Heart right ventricle (tissue), 16 donors: Measurements from ENCODE around the gene TWNK. TPM values are rescaled to one million over a fixed set of nuclear protein-coding genes. Genes with fewer than 3 reads are reported as not detected.

Experiments used
- ATAC-seq, 8 donors: fragments of 200-7000 bp; cut with Tn5 transposase; one replicate each; pipeline ENCODE4 v1.9.1; 2020; ENCODE audit warnings: mild to moderate bottlenecking in 8 of 8, moderate library complexity in 8 of 8, moderate number of reproducible peaks in 1 of 8
- DNase-seq, 2 donors: peaks; one replicate each; pipeline ENCODE4 v3.0.0-alpha.2; 2020
- H3K27ac ChIP-seq, 10 donors: fragments of 200-600 bp; sonication (generic) in 2 of 10; one replicate each; pipeline versions ENCODE4 v1.5.0 to v1.8.0; 2020 to 2022; ENCODE audit warnings: mild to moderate bottlenecking in 3 of 10
- H3K27me3 ChIP-seq, 7 donors: fragments of 200-600 bp; one replicate each; pipeline ENCODE4 v1.8.0; 2021 to 2022; ENCODE audit warnings: mild to moderate bottlenecking in 2 of 7
- H3K36me3 ChIP-seq, 9 donors: fragments of 200-600 bp; sonication (generic) in 1 of 9; one replicate each; pipeline versions ENCODE4 v1.5.0 to v1.8.0; 2020 to 2022; ENCODE audit warnings: mild to moderate bottlenecking in 2 of 9
- H3K4me1 ChIP-seq, 9 donors: fragments of 200-600 bp; sonication (generic) in 1 of 9; one replicate each; pipeline versions ENCODE4 v1.5.0 to v1.8.0; 2020 to 2022; ENCODE audit warnings: mild to moderate bottlenecking in 4 of 9
- H3K4me3 ChIP-seq, 10 donors: fragments of 200-600 bp; sonication (generic) in 2 of 10; one replicate each; pipeline versions ENCODE4 v1.5.0 to v1.8.0; 2020 to 2022; ENCODE audit warnings: mild to moderate bottlenecking in 7 of 10, moderate library complexity in 2 of 10
- H3K9me3 ChIP-seq, 11 donors: fragments of 200-600 bp in 10 of 11; sonication (generic) in 2 of 11; one replicate each; pipeline versions ENCODE4 v1.5.0 to v1.8.0; 2013 to 2022; ENCODE audit warnings: mild to moderate bottlenecking in 2 of 11, control low read depth in 1 of 11, moderate library complexity in 1 of 11
- WGBS, 2 donors: extraction: QIAGEN DNeasy Blood & Tissue Kit; methylation state at CpG; one replicate each; pipeline ENCODE4 v1.1.7; 2013; ENCODE audit warnings: inconsistent platforms in 1 of 2; 5-methylcytosine and 5-hydroxymethylcytosine counted together
- intact Hi-C, 10 donors: fragments of 100-400 bp; cut with DNase I; formaldehyde crosslinking; loops; one replicate each; pipeline versions ENCODE4 v1.11.1 to v1.14.2; 2022
- polyA plus RNA-seq, 2 donors: library from polyadenylated mRNA; stranded (reverse); fragments of 200-250 nt; gene quantifications; one replicate each; pipeline ENCODE4 v1.2.3, GENCODE V29; 2013
- total RNA-seq, 10 donors: library from RNA; stranded (reverse); fragmentation: NEBNext Ultra II Directional in 3 of 10; extraction: Animal tissue kit (Norgen Biotek cat#: 25700) in 3 of 10; gene quantifications; one replicate each; pipeline versions ENCODE4 v1.2.1 to v1.2.4, GENCODE V29; 2021 to 2023
- TF ChIP-seq, protein P1 (sequence below), 9 donors: fragments of 200-600 bp; sonication (generic) in 2 of 9; IDR thresholded peaks; one replicate each; pipeline versions ENCODE4 v1.5.0 to v1.8.0; 2021 to 2022; ENCODE audit warnings: antibody characterized with exemption in 9 of 9, mild to moderate bottlenecking in 5 of 9, moderate library complexity in 1 of 9
- donor health status: Arrhythmogenic right ventricular cardiomyopathy.
- donor health status: ischemic (EF 13 %, LVEDD 7.1; RV severe dilation, severe dysfunction).
- donor health status: healthy with polysubstance abuse.
- donor health status: DM: no; HTN: yes; CAD: no.
- donor health status: DM: no; HTN: no; CAD: no.
- donor health status: ischemic (EF 25% LVEDD 6.9; RV normal size, moderate dysfunction).
- donor health status: ischemic (EF 25% LVEDD 5.7; RV mildly dilated, moderate dysfunction).
- donor health status: healthy.
- donor health status: DM: yes; HTN: yes; CAD: no.
- donor health status: Ischemic cardiomyopathy.
- donor health status: ischemic (EF 35%, LVEDD 5.7; RV mildly dilated, moderate dysfunction).
- donor health status: nonischemic (EF 11% LVEDD 7.7; RV severe dilation, severe dysfunction).
- donor health status: DM: yes; HTN: yes; CAD: no.
- donor health status: PGD.
- donor health status: ischemic (EF 29% LVEDD 5.4; RV normal size, mild dysfunction).
- donor health status: nonischemic (EF 23%, LVEDD 6.1; RV moderate dilation, normal function).

Gene TWNK
- total and polyA plus RNA-seq, 12 donors: 4.2 to 7.7 (median 5.4) TPM

DNA sequence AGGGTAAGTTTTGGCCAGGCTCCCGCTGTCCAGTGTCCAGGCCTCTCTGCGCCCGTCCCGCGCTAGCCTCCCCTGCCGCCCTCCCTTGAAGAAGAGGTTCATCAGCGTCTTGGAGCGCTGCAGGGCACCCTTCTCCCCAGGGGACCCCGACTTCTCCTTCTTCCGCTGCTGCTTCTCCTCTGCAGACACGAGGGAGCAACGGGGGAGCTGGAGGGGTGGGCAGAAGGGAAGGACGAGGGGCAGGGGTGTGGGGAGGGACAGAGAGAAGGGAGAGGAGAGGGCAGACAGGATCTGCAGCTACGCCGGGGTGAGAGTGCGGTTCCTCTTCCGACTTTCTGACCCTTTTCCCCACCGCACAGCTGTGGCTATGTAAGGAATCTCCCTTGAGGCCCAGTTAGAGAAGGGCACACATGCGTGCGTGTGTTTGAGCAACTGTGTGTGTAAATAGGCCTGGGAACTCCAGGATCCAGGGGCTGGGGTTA, 30.8 kb downstream of the TWNK start:
- H3K4me1 ChIP-seq: peaks cover 2 to 31% (median 15%) of the 10 kb centered on the region in 9 donors
- H3K36me3 ChIP-seq: no peaks in the 10 kb centered on the region
- DNase-seq (no peak), ATAC-seq (peak in 3 of 8 donors; percentile 4 to 27 (median 10))
- intact Hi-C loops: no loop called here
- no peak overlapping the region for H3K4me3 ChIP-seq
- WGBS, 2 donors: 45 to 57% methylated on average over 20 of the region's 20 CpGs
- TF ChIP-seq, protein P1, sequence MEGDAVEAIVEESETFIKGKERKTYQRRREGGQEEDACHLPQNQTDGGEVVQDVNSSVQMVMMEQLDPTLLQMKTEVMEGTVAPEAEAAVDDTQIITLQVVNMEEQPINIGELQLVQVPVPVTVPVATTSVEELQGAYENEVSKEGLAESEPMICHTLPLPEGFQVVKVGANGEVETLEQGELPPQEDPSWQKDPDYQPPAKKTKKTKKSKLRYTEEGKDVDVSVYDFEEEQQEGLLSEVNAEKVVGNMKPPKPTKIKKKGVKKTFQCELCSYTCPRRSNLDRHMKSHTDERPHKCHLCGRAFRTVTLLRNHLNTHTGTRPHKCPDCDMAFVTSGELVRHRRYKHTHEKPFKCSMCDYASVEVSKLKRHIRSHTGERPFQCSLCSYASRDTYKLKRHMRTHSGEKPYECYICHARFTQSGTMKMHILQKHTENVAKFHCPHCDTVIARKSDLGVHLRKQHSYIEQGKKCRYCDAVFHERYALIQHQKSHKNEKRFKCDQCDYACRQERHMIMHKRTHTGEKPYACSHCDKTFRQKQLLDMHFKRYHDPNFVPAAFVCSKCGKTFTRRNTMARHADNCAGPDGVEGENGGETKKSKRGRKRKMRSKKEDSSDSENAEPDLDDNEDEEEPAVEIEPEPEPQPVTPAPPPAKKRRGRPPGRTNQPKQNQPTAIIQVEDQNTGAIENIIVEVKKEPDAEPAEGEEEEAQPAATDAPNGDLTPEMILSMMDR (IDR thresholded peaks at IDR 0.05): no peak
- peaks cover 0 to 29% (median 24%) of the 10 kb centered on the region in 7 donors for H3K27me3 ChIP-seq
- H3K27ac ChIP-seq: peak overlapping the region in 3 of 10 donors; percentile 19 to 52 (median 34)
- no peaks in the 10 kb centered on the region for H3K9me3 ChIP-seq

DNA sequence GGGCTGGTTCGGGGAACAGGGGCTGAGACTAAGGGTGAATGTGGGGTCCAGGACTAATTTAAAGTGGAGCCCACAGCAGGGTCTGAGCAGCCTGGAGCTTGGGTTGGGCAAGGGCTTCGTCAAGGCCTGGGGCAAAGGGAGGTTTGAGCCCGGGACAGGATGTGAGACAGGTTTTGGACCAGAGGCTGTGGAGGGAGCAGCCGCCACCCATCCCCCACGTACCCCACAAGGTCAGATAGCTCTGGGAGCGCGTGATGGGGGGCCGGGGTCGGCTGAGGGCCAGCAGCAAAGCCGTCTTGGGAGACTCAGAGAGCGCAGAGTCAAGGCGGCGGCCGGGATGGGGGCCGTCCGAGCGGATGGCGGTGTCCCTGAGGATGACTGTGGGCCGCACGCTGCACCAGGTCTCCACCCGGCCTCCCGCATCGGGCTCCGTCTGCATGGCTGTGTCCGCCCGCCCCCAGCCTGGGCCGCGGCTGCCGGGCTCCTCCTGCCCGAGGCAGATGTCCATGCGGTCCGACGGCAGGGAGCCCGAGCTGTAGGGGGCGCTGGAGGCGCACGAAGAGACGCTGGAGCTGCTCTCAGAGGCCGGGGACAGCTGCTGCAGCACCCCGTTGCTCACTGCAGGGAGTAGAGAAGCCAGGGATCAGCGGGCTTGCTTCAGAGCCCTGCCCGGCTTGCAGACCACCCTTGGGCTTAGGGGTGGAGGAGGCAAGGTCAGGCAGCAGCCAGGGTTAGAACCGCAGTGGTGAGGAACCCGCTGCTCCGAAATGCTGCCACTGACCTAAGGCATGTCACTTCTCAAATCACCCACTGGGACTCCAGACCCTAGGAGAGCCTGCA, 31.5 kb downstream of the TWNK start:
- Histone ChIP-seq H3K9me3 (no peaks in the 10 kb centered on the region), H3K36me3 (no peaks in the 10 kb centered on the region), H3K4me3 (peak overlapping the region in 2 of 10 donors; percentile 11 to 20), H3K27me3 (peaks cover 0 to 29% (median 24%) of the 10 kb centered on the region in 7 donors), H3K27ac (peak overlapping the region in 4 of 10 donors; percentile 19 to 58 (median 43)), H3K4me1 (peaks cover 0 to 25% (median 10%) of the 10 kb centered on the region in 9 donors)
- WGBS, 2 donors: 15% methylated on average over 45 of the region's 45 CpGs
- intact Hi-C loops: no loop called here
- TF ChIP-seq, protein P1 (IDR thresholded peaks at IDR 0.05): peak; percentile 44 to 84 (median 73)
- ATAC-seq (peak; percentile 66 to 79 (median 74)), DNase-seq (peak; percentile 79 to 88)

DNA sequence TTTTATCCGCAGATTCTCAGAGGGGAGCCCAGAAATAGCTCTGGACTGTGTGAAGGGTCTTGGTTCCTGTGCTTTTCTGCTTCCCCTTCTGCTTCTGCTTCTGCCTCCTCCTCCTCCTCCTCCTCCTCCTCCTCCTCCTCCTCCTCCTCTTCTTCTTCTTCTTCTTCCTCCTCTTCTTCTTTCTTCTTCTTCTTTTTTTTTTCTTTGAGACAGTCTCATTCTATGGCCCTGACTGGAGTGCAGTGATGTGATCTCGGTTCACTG, 32.0 kb downstream of the TWNK start:
- intact Hi-C loops: no loop called here
- Histone ChIP-seq H3K4me3 (no peak overlapping the region), H3K9me3 (no peaks in the 10 kb centered on the region), H3K4me1 (peaks cover 0 to 20% (median 10%) of the 10 kb centered on the region in 9 donors), H3K36me3 (no peaks in the 10 kb centered on the region), H3K27me3 (peaks cover 0 to 29% (median 24%) of the 10 kb centered on the region in 7 donors), H3K27ac (peak overlapping the region in 1 of 10 donors; percentile 58)
- WGBS, 2 donors: 42 to 44% methylated on average over 2 of the region's 2 CpGs
- DNase-seq (no peak), ATAC-seq (no peak)
- TF ChIP-seq, protein P1 (IDR thresholded peaks at IDR 0.05): no peak

DNA sequence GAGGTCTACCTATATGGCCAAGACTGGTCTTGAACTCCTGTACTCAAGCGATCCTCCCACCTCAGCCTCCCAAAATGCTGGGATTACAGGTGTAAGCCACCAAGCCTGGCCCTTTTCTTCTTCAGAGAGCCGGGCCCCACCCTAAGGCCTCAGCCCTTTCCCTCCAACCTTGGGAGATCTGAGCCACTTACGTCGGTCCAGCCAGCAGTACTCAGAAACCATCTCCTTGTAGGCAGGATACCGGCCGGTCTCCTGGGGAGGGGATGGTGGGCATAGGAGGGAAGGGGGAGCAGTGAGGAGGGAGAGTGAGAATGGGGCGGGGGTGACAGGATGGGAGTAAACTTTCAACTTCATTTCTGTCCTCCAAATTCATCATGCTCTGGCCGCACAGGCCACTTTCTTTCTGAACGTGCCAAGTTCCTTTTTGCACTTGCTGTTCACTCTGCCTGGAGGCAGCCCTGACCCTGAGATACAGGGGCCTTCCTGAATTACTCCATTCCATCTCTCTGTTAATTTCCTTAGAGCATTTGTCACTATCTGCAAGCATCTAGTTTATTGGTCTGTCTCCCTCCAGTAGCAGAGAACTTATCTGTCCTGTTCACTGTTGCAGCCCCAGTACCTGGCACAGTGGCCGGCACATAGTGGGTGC, 33.2 kb downstream of the TWNK start:
- 78 to 81% methylated on average over 10 of the region's 10 CpGs for WGBS, 2 donors
- intact Hi-C loops: no loop called here
- H3K9me3 ChIP-seq: no peaks in the 10 kb centered on the region
- H3K27ac ChIP-seq: no peak overlapping the region
- ATAC-seq (no peak), DNase-seq (no peak)
- TF ChIP-seq, protein P1 (IDR thresholded peaks at IDR 0.05): no peak
- H3K4me1 ChIP-seq: peaks cover 0 to 15% (median 9%) of the 10 kb centered on the region in 9 donors
- H3K36me3 ChIP-seq: no peaks in the 10 kb centered on the region
- no peak overlapping the region for H3K4me3 ChIP-seq
- peaks cover 0 to 29% (median 24%) of the 10 kb centered on the region in 7 donors for H3K27me3 ChIP-seq
